GM12873 (cell line): Measurements from ENCODE around the gene CFAP210.

Experiments
- TF ChIP-seq, protein P1 (sequence below): IDR thresholded peaks from 2 replicates; pipeline ENCODE4 v1.5.1; 2012; ENCODE audit warnings: low read depth, mild to moderate bottlenecking, moderate library complexity, low read length, control low read depth; ENCODE audit not compliant: insufficient read depth; ENCODE audit errors: missing control alignments

The CFAP210 gene

GRCh38 chr2:169717691-169718063, 23.5 kb upstream of the CFAP210 start:
- TF ChIP-seq, protein P1, sequence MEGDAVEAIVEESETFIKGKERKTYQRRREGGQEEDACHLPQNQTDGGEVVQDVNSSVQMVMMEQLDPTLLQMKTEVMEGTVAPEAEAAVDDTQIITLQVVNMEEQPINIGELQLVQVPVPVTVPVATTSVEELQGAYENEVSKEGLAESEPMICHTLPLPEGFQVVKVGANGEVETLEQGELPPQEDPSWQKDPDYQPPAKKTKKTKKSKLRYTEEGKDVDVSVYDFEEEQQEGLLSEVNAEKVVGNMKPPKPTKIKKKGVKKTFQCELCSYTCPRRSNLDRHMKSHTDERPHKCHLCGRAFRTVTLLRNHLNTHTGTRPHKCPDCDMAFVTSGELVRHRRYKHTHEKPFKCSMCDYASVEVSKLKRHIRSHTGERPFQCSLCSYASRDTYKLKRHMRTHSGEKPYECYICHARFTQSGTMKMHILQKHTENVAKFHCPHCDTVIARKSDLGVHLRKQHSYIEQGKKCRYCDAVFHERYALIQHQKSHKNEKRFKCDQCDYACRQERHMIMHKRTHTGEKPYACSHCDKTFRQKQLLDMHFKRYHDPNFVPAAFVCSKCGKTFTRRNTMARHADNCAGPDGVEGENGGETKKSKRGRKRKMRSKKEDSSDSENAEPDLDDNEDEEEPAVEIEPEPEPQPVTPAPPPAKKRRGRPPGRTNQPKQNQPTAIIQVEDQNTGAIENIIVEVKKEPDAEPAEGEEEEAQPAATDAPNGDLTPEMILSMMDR: no peak

- TF ChIP-seq, protein P1: no peak
Observed at GRCh38 chr2:169716938-169717690, 22.9 kb upstream of the CFAP210 start.

DNA sequence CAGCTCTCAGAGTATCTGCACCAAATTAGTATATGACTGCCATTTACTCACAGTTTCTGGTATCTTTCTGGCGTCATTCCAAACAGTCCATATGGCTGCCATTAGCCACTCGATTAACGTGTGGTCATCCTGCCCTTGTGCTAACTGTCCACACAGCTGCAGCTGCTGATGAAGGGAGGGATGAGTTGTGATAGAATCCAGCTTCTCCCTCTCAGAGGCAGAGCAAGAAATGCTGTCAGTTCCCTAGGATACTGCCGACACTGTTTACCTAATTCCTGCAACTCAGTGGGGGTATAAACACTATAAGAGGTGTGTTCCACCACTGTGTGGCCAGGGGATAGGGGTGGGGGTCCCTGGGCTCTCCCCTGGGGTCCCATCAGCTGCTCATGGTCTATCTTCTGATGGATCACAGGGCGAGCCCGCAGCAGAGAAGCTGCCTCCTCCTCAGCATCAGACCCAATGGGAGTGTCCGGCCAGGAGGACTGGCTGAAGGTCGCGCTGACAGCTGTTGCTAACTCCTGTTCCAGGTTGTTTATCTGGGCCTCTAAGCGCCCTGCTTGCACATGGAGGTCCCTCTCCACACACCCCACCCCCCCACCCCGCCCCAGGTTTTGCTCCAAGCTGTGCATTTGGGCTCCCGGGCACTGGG, 22.2 kb upstream of the CFAP210 start:
- TF ChIP-seq, protein P1: no peak

- TF ChIP-seq, protein P1: no peak
Observed at GRCh38 chr2:169715379-169716237, 21.4 kb upstream of the CFAP210 start.

DNA sequence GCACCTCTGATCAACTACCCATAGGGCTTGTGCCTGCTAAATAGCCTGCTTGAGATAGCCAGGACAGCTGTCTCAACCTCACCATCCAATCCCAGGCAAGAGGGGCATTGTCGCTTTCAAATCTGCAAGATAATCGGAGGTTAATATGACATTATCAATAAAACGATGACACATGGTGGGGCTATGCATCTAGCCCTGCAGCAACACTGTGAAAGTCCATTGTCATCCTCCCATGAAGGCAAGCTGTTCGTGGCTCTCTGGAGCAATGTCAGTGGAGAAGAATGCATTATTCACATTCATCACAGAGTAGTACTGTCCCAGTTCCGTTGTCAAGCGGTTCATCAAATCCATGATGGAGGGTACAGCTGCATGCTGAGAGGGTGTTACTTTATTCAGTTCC, 20.5 kb upstream of the CFAP210 start:
- TF ChIP-seq, protein P1: no peak

- TF ChIP-seq, protein P1: no peak
Observed at GRCh38 chr2:169713331-169713730, 19.1 kb upstream of the CFAP210 start.

- TF ChIP-seq, protein P1: no peak
Observed at GRCh38 chr2:169712791-169713227, 18.6 kb upstream of the CFAP210 start.
